Measurements from ENCODE around the gene KDM4F.

GRCh38 chr11:95093548-95093947 lies 44.3 kb downstream of the KDM4F start:
- TF ChIP-seq JUND (IDR thresholded peaks at IDR 0.05; ENCODE audit: low read length) = no peak
- no peak for TF ChIP-seq ATF3 (IDR thresholded peaks at IDR 0.05; ENCODE audit: insufficient read depth, low read depth, low read length)
- no peak for TF ChIP-seq CTCF (IDR thresholded peaks at IDR 0.05; ENCODE audit: control extremely low read depth in 1 of 3, insufficient read depth in 1 of 3, low read depth in 1 of 3, low read length in 3 of 3)
- no peak for TF ChIP-seq ASH2L (IDR thresholded peaks at IDR 0.05; ENCODE audit: low read length)
- no peak for TF ChIP-seq JUN (IDR thresholded peaks at IDR 0.05; ENCODE audit: low read depth, low read length)
- no peak for TF ChIP-seq CHD1 (IDR thresholded peaks at IDR 0.05; ENCODE audit: low read depth, low read length)
- no peak for TF ChIP-seq TBP (IDR thresholded peaks at IDR 0.05; ENCODE audit: low read depth, low read length)
- TF ChIP-seq YY1 (IDR thresholded peaks at IDR 0.05; ENCODE audit: low read depth, low read length) = no peak
- no peak for TF ChIP-seq POU5F1 (IDR thresholded peaks at IDR 0.05; ENCODE audit: low read depth, low read length)
- TF ChIP-seq POLR2A (IDR thresholded peaks at IDR 0.05; ENCODE audit: control extremely low read depth in 1 of 2, low read depth in 2 of 2, low read length in 2 of 2) = no peak
- TF ChIP-seq HDAC6 (IDR thresholded peaks at IDR 0.05; ENCODE audit: low read depth, low read length) = no peak
- no peak for TF ChIP-seq EP300 (IDR thresholded peaks at IDR 0.05; ENCODE audit: borderline replicate concordance in 1 of 2, low read depth in 2 of 2, low read length in 2 of 2)
- no peak for TF ChIP-seq EZH2 (IDR thresholded peaks at IDR 0.05; ENCODE audit: low read depth, low read length, severe bottlenecking)
